ENCODE results near the gene ECT2.

- no peak for TF ChIP-seq CTCF (conservative IDR thresholded peaks at IDR 0.05; ENCODE audit: low read length)
- no peak for TF ChIP-seq EZH2phosphoT487 (IDR thresholded peaks at IDR 0.05; ENCODE audit: borderline replicate concordance, low read depth, low read length)
Measured at GRCh38 chr3:172701751-172702150, 48.8 kb upstream of the ECT2 start.

Data from OCI-LY7 (cell line).